Measurements from ENCODE around the gene HIRIP3.

DNA sequence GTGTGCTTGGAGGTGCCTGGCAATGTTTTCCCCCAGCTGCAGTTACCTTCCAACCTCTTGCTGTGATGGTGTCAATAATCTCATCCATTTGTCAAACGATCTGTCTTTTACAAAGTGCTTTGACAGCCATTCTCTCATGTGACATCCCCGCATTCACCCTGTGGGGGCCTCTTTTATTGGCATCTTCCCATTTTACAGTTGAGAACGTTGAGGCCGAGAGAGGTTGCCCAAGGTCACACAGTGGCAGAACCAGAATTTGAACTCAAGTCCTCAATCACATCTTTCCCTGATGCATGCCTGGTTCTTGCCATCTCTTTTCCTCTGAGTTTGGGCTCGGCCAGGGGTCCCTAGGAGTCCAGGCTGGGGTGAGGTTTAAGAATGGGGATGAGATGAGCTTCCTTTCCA lies 20.3 kb downstream of the HIRIP3 start:
- TF ChIP-seq, protein P1, sequence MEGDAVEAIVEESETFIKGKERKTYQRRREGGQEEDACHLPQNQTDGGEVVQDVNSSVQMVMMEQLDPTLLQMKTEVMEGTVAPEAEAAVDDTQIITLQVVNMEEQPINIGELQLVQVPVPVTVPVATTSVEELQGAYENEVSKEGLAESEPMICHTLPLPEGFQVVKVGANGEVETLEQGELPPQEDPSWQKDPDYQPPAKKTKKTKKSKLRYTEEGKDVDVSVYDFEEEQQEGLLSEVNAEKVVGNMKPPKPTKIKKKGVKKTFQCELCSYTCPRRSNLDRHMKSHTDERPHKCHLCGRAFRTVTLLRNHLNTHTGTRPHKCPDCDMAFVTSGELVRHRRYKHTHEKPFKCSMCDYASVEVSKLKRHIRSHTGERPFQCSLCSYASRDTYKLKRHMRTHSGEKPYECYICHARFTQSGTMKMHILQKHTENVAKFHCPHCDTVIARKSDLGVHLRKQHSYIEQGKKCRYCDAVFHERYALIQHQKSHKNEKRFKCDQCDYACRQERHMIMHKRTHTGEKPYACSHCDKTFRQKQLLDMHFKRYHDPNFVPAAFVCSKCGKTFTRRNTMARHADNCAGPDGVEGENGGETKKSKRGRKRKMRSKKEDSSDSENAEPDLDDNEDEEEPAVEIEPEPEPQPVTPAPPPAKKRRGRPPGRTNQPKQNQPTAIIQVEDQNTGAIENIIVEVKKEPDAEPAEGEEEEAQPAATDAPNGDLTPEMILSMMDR (conservative IDR thresholded peaks at IDR 0.05; ENCODE audit: low read depth in 2 of 2) = no peak
- no peak for TF ChIP-seq POLR2AphosphoS5 (IDR thresholded peaks at IDR 0.05; ENCODE audit: low read depth)
- no peak for TF ChIP-seq NANOG (IDR thresholded peaks at IDR 0.05; ENCODE audit: borderline replicate concordance)
- TF ChIP-seq, protein P2, sequence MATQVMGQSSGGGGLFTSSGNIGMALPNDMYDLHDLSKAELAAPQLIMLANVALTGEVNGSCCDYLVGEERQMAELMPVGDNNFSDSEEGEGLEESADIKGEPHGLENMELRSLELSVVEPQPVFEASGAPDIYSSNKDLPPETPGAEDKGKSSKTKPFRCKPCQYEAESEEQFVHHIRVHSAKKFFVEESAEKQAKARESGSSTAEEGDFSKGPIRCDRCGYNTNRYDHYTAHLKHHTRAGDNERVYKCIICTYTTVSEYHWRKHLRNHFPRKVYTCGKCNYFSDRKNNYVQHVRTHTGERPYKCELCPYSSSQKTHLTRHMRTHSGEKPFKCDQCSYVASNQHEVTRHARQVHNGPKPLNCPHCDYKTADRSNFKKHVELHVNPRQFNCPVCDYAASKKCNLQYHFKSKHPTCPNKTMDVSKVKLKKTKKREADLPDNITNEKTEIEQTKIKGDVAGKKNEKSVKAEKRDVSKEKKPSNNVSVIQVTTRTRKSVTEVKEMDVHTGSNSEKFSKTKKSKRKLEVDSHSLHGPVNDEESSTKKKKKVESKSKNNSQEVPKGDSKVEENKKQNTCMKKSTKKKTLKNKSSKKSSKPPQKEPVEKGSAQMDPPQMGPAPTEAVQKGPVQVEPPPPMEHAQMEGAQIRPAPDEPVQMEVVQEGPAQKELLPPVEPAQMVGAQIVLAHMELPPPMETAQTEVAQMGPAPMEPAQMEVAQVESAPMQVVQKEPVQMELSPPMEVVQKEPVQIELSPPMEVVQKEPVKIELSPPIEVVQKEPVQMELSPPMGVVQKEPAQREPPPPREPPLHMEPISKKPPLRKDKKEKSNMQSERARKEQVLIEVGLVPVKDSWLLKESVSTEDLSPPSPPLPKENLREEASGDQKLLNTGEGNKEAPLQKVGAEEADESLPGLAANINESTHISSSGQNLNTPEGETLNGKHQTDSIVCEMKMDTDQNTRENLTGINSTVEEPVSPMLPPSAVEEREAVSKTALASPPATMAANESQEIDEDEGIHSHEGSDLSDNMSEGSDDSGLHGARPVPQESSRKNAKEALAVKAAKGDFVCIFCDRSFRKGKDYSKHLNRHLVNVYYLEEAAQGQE (IDR thresholded peaks at IDR 0.05; ENCODE audit: unreplicated experiment) = no peak
- no peak for TF ChIP-seq EZH2phosphoT487 (IDR thresholded peaks at IDR 0.05; ENCODE audit: unreplicated experiment)
- TF ChIP-seq EZH2 (IDR thresholded peaks at IDR 0.05; ENCODE audit: low read depth, unreplicated experiment) = no peak
- TF ChIP-seq JUNB (IDR thresholded peaks at IDR 0.05; ENCODE audit: unreplicated experiment) = no peak
- TF ChIP-seq, protein P3, sequence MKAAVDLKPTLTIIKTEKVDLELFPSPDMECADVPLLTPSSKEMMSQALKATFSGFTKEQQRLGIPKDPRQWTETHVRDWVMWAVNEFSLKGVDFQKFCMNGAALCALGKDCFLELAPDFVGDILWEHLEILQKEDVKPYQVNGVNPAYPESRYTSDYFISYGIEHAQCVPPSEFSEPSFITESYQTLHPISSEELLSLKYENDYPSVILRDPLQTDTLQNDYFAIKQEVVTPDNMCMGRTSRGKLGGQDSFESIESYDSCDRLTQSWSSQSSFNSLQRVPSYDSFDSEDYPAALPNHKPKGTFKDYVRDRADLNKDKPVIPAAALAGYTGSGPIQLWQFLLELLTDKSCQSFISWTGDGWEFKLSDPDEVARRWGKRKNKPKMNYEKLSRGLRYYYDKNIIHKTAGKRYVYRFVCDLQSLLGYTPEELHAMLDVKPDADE (IDR thresholded peaks at IDR 0.05) = no peak

Data from GM23338 (cell line).